ENCODE results near the gene CXCR1.

Gene CXCR1

GRCh38 chr2:218192902-218193430, 26.2 kb upstream of the CXCR1 start:
- Histone ChIP-seq H3K4me3 (ENCODE audit: low read length in 2 of 2) (no peak overlapping the region), H3K18ac (ENCODE audit: low read length) (no peak overlapping the region), H3K14ac (ENCODE audit: low read length) (no peak overlapping the region), H3K9me3 (replicated peaks in 1 of 2; ENCODE audit: control insufficient read depth in 2 of 2, insufficient read depth in 1 of 2, low read depth in 1 of 2, low read length in 2 of 2) (no peaks in the 10 kb centered on the region), H2AFZ (ENCODE audit: low read length) (no peak overlapping the region), H2BK15ac (ENCODE audit: low read length) (no peak overlapping the region), H3K36me3 (replicated peaks in 1 of 2; ENCODE audit: control insufficient read depth in 2 of 2, insufficient read depth in 2 of 2, low read length in 2 of 2) (no peaks in the 10 kb centered on the region), H4K8ac (ENCODE audit: low read depth, low read length) (no peak overlapping the region), H3K23ac (ENCODE audit: low read depth, low read length, poor library complexity) (no peak overlapping the region), H3K27me3 (ENCODE audit: control insufficient read depth in 3 of 3, insufficient read depth in 3 of 3, low read depth in 1 of 3, low read length in 3 of 3) (peaks cover 0 to 5% (median 0%) of the 10 kb centered on the region in 3 experiments), H3K4me2 (ENCODE audit: insufficient read depth, low read length, poor library complexity, severe bottlenecking) (no peak overlapping the region), H3K79me1 (ENCODE audit: low read depth, low read length) (no peaks in the 10 kb centered on the region), H3K27ac (replicated peaks; ENCODE audit: low read length) (no peak overlapping the region), H2BK12ac (ENCODE audit: low read length) (no peak overlapping the region), H3K4ac (ENCODE audit: low read length) (no peak overlapping the region), H4K91ac (ENCODE audit: low read depth, low read length, poor library complexity) (no peak overlapping the region), H2AK5ac (ENCODE audit: low read depth, low read length) (no peak overlapping the region), H3K4me1 (ENCODE audit: control insufficient read depth in 2 of 2, insufficient read depth in 1 of 2, low read depth in 1 of 2, low read length in 2 of 2) (no peaks in the 10 kb centered on the region), H3K9ac (ENCODE audit: low read depth, low read length, poor library complexity) (no peak overlapping the region), H2BK5ac (ENCODE audit: low read length) (no peak overlapping the region), H2BK120ac (ENCODE audit: low read depth, low read length) (no peak overlapping the region)
- DNase-seq (ENCODE audit: low spot score), result no peak
- WGBS, 2 donors (ENCODE audit: extremely low coverage in 2 of 2, insufficient read length in 2 of 2, insufficient replicate concordance in 1 of 2), result no CpG with 5 or more reads among the region's 3 CpGs

GRCh38 chr2:218188528-218188927, 21.8 kb upstream of the CXCR1 start:
- no peak overlapping the region for H3K18ac ChIP-seq (ENCODE audit: low read length)
- no peak overlapping the region for H2BK5ac ChIP-seq (ENCODE audit: low read length)
- WGBS, 2 donors (ENCODE audit: extremely low coverage in 2 of 2, insufficient read length in 2 of 2, insufficient replicate concordance in 1 of 2), result no CpG with 5 or more reads among the region's 2 CpGs

GRCh38 chr2:218187296-218188015, 20.7 kb upstream of the CXCR1 start:
- no peak overlapping the region for H2BK5ac ChIP-seq (ENCODE audit: low read length)
- no peak overlapping the region for H3K27ac ChIP-seq (replicated peaks; ENCODE audit: low read length)
- H3K14ac ChIP-seq (ENCODE audit: low read length), result no peak overlapping the region
- H2BK12ac ChIP-seq (ENCODE audit: low read length), result no peak overlapping the region
- H2AFZ ChIP-seq (ENCODE audit: low read length), result no peak overlapping the region
- no peak for DNase-seq (ENCODE audit: low spot score)
- H3K36me3 ChIP-seq (replicated peaks in 1 of 2; ENCODE audit: control insufficient read depth in 2 of 2, insufficient read depth in 2 of 2, low read length in 2 of 2), result no peaks in the 10 kb centered on the region
- H2BK120ac ChIP-seq (ENCODE audit: low read depth, low read length), result no peak overlapping the region
- no peak overlapping the region for H3K4me3 ChIP-seq (ENCODE audit: low read length in 2 of 2)
- H3K18ac ChIP-seq (ENCODE audit: low read length), result no peak overlapping the region
- H3K4ac ChIP-seq (ENCODE audit: low read length), result no peak overlapping the region
- no peaks in the 10 kb centered on the region for H3K79me1 ChIP-seq (ENCODE audit: low read depth, low read length)
- H4K91ac ChIP-seq (ENCODE audit: low read depth, low read length, poor library complexity), result no peak overlapping the region
- H3K23ac ChIP-seq (ENCODE audit: low read depth, low read length, poor library complexity), result no peak overlapping the region
- no peak overlapping the region for H2AK5ac ChIP-seq (ENCODE audit: low read depth, low read length)
- WGBS, 2 donors (ENCODE audit: extremely low coverage in 2 of 2, insufficient read length in 2 of 2, insufficient replicate concordance in 1 of 2), result no CpG with 5 or more reads among the region's 4 CpGs
- H4K8ac ChIP-seq (ENCODE audit: low read depth, low read length), result no peak overlapping the region
- peaks cover 0 to 23% (median 0%) of the 10 kb centered on the region in 3 experiments for H3K27me3 ChIP-seq (ENCODE audit: control insufficient read depth in 3 of 3, insufficient read depth in 3 of 3, low read depth in 1 of 3, low read length in 3 of 3)
- no peak overlapping the region for H3K9ac ChIP-seq (ENCODE audit: low read depth, low read length, poor library complexity)
- H3K9me3 ChIP-seq (replicated peaks in 1 of 2; ENCODE audit: control insufficient read depth in 2 of 2, insufficient read depth in 1 of 2, low read depth in 1 of 2, low read length in 2 of 2), result no peaks in the 10 kb centered on the region
- H2BK15ac ChIP-seq (ENCODE audit: low read length), result no peak overlapping the region
- H3K4me2 ChIP-seq (ENCODE audit: insufficient read depth, low read length, poor library complexity, severe bottlenecking), result no peak overlapping the region
- H3K4me1 ChIP-seq (ENCODE audit: control insufficient read depth in 2 of 2, insufficient read depth in 1 of 2, low read depth in 1 of 2, low read length in 2 of 2), result peaks cover 0 to 5% of the 10 kb centered on the region in 2 donors

More at GRCh38 chr2:218188528-218188927, 21.8 kb upstream of the CXCR1 start:
- Histone ChIP-seq H3K36me3 (replicated peaks in 1 of 2; ENCODE audit: control insufficient read depth in 2 of 2, insufficient read depth in 2 of 2, low read length in 2 of 2) (no peaks in the 10 kb centered on the region), H3K9me3 (replicated peaks in 1 of 2; ENCODE audit: control insufficient read depth in 2 of 2, insufficient read depth in 1 of 2, low read depth in 1 of 2, low read length in 2 of 2) (no peaks in the 10 kb centered on the region), H3K4me2 (ENCODE audit: insufficient read depth, low read length, poor library complexity, severe bottlenecking) (no peak overlapping the region), H2BK12ac (ENCODE audit: low read length) (no peak overlapping the region), H4K8ac (ENCODE audit: low read depth, low read length) (no peak overlapping the region), H3K4me3 (ENCODE audit: low read length in 2 of 2) (no peak overlapping the region), H3K4ac (ENCODE audit: low read length) (no peak overlapping the region), H2BK15ac (ENCODE audit: low read length) (no peak overlapping the region), H3K9ac (ENCODE audit: low read depth, low read length, poor library complexity) (no peak overlapping the region), H3K14ac (ENCODE audit: low read length) (no peak overlapping the region), H4K91ac (ENCODE audit: low read depth, low read length, poor library complexity) (no peak overlapping the region), H2AK5ac (ENCODE audit: low read depth, low read length) (no peak overlapping the region), H3K27ac (replicated peaks; ENCODE audit: low read length) (no peak overlapping the region), H2AFZ (ENCODE audit: low read length) (no peak overlapping the region), H3K79me1 (ENCODE audit: low read depth, low read length) (no peaks in the 10 kb centered on the region), H3K27me3 (ENCODE audit: control insufficient read depth in 3 of 3, insufficient read depth in 3 of 3, low read depth in 1 of 3, low read length in 3 of 3) (peaks cover 0 to 18% (median 0%) of the 10 kb centered on the region in 3 experiments), H3K4me1 (ENCODE audit: control insufficient read depth in 2 of 2, insufficient read depth in 1 of 2, low read depth in 1 of 2, low read length in 2 of 2) (peaks cover 0 to 5% of the 10 kb centered on the region in 2 donors), H2BK120ac (ENCODE audit: low read depth, low read length) (no peak overlapping the region), H3K23ac (ENCODE audit: low read depth, low read length, poor library complexity) (no peak overlapping the region)
- DNase-seq (ENCODE audit: low spot score), result no peak

GRCh38 chr2:218186876-218187275, 20.1 kb upstream of the CXCR1 start:
- peaks cover 0 to 5% of the 10 kb centered on the region in 2 donors for H3K4me1 ChIP-seq (ENCODE audit: control insufficient read depth in 2 of 2, insufficient read depth in 1 of 2, low read depth in 1 of 2, low read length in 2 of 2)
- no peak overlapping the region for H3K4ac ChIP-seq (ENCODE audit: low read length)
- no peak overlapping the region for H3K27ac ChIP-seq (replicated peaks; ENCODE audit: low read length)
- no peak overlapping the region for H2BK120ac ChIP-seq (ENCODE audit: low read depth, low read length)
- no peak overlapping the region for H2BK5ac ChIP-seq (ENCODE audit: low read length)
- H3K79me1 ChIP-seq (ENCODE audit: low read depth, low read length), result no peaks in the 10 kb centered on the region
- no peak overlapping the region for H3K4me2 ChIP-seq (ENCODE audit: insufficient read depth, low read length, poor library complexity, severe bottlenecking)
- H2BK15ac ChIP-seq (ENCODE audit: low read length), result no peak overlapping the region
- H2AFZ ChIP-seq (ENCODE audit: low read length), result peak overlapping the region; percentile 73
- H3K23ac ChIP-seq (ENCODE audit: low read depth, low read length, poor library complexity), result no peak overlapping the region
- no peak overlapping the region for H2AK5ac ChIP-seq (ENCODE audit: low read depth, low read length)
- no peak overlapping the region for H3K9ac ChIP-seq (ENCODE audit: low read depth, low read length, poor library complexity)
- no peaks in the 10 kb centered on the region for H3K36me3 ChIP-seq (replicated peaks in 1 of 2; ENCODE audit: control insufficient read depth in 2 of 2, insufficient read depth in 2 of 2, low read length in 2 of 2)
- H2BK12ac ChIP-seq (ENCODE audit: low read length), result no peak overlapping the region
- no peak overlapping the region for H3K4me3 ChIP-seq (ENCODE audit: low read length in 2 of 2)
- H4K8ac ChIP-seq (ENCODE audit: low read depth, low read length), result no peak overlapping the region
- H3K27me3 ChIP-seq (ENCODE audit: control insufficient read depth in 3 of 3, insufficient read depth in 3 of 3, low read depth in 1 of 3, low read length in 3 of 3), result peaks cover 0 to 19% (median 0%) of the 10 kb centered on the region in 3 experiments
- no peak for DNase-seq (ENCODE audit: low spot score)
- H3K9me3 ChIP-seq (replicated peaks in 1 of 2; ENCODE audit: control insufficient read depth in 2 of 2, insufficient read depth in 1 of 2, low read depth in 1 of 2, low read length in 2 of 2), result no peaks in the 10 kb centered on the region
- no peak overlapping the region for H3K18ac ChIP-seq (ENCODE audit: low read length)
- WGBS, 2 donors (ENCODE audit: extremely low coverage in 2 of 2, insufficient read length in 2 of 2, insufficient replicate concordance in 1 of 2), result no CpG with 5 or more reads among the region's 1 CpG
- no peak overlapping the region for H4K91ac ChIP-seq (ENCODE audit: low read depth, low read length, poor library complexity)
- no peak overlapping the region for H3K14ac ChIP-seq (ENCODE audit: low read length)
